H9 (cell line): ENCODE results near the gene CD7. TPM values are rescaled to one million over a fixed set of nuclear protein-coding genes. Genes with fewer than 3 reads are reported as not detected.

Experiments
- DNase-seq: peaks from one replicate; pipeline ENCODE4 v3.0.0-alpha.2; 2017
- H2AFZ ChIP-seq: one replicate; pipeline ENCODE4 v1.6.1; 2013; ENCODE audit warnings: mild to moderate bottlenecking, low read length, control low read depth, moderate library complexity
- H2AK5ac ChIP-seq: 2 replicates; pipeline ENCODE4 v1.6.1; 2013; ENCODE audit warnings: low read length, control low read depth, mixed read lengths; ENCODE audit not compliant: insufficient read length
- H2BK120ac ChIP-seq: one replicate; pipeline ENCODE4 v1.6.1; 2013; ENCODE audit warnings: low read depth, mild to moderate bottlenecking, low read length, control low read depth, inconsistent platforms; ENCODE audit not compliant: poor library complexity, severe bottlenecking
- H2BK12ac ChIP-seq: 2 replicates; pipeline ENCODE4 v1.6.1; 2013; ENCODE audit warnings: low read length, control low read depth, mixed read lengths, low read depth; ENCODE audit not compliant: insufficient read length
- H2BK15ac ChIP-seq: 2 replicates; pipeline ENCODE4 v1.6.1; 2013; ENCODE audit warnings: low read depth, low read length, control low read depth
- H2BK20ac ChIP-seq: one replicate; pipeline ENCODE4 v1.6.1; 2013; ENCODE audit warnings: low read depth, mild to moderate bottlenecking, low read length, control low read depth, inconsistent platforms; ENCODE audit not compliant: poor library complexity, severe bottlenecking
- H2BK5ac ChIP-seq: 2 replicates; pipeline ENCODE4 v1.6.1; 2013; ENCODE audit warnings: low read length, control low read depth, mixed read lengths; ENCODE audit not compliant: insufficient read length
- H3K14ac ChIP-seq: 2 replicates; pipeline ENCODE4 v1.6.1; 2013; ENCODE audit warnings: low read length, control low read depth; ENCODE audit not compliant: insufficient read depth
- H3K18ac ChIP-seq: 2 replicates; pipeline ENCODE4 v1.6.1; 2013; ENCODE audit warnings: low read depth, mild to moderate bottlenecking, mixed read lengths, low read length, control low read depth; ENCODE audit not compliant: insufficient read length
- H3K23ac ChIP-seq: 2 replicates; pipeline ENCODE4 v1.6.1; 2013; ENCODE audit warnings: low read length, control low read depth, mixed read lengths, low read depth; ENCODE audit not compliant: insufficient read length
- H3K23me2 ChIP-seq: 2 replicates; pipeline ENCODE4 v1.6.1; 2013; ENCODE audit warnings: low read depth, mild to moderate bottlenecking, mixed read lengths, low read length, control low read depth; ENCODE audit not compliant: insufficient read length, poor library complexity, severe bottlenecking
- H3K27ac ChIP-seq: 2 replicates; pipeline ENCODE4 v1.5.1; 2013; ENCODE audit warnings: low read length, control low read depth, mixed read lengths, low read depth; ENCODE audit not compliant: insufficient read length
- H3K27me3 ChIP-seq: 2 replicates; pipeline ENCODE4 v1.6.1; 2013; ENCODE audit warnings: low read length, control low read depth, inconsistent platforms; ENCODE audit not compliant: insufficient read depth
- H3K4ac ChIP-seq: 2 replicates; pipeline ENCODE4 v1.6.1; 2013; ENCODE audit warnings: low read depth, mild to moderate bottlenecking, control low read depth, inconsistent platforms, low read length, moderate library complexity
- H3K4me1 ChIP-seq: 2 replicates; pipeline ENCODE4 v1.6.1; 2013; ENCODE audit warnings: low read length, control low read depth, inconsistent platforms; ENCODE audit not compliant: insufficient read depth
- H3K4me2 ChIP-seq: 2 replicates; pipeline ENCODE4 v1.6.1; 2013; ENCODE audit warnings: low read length, control low read depth, mixed read lengths; ENCODE audit not compliant: insufficient read length, insufficient read depth
- H3K56ac ChIP-seq: 2 replicates; pipeline ENCODE4 v1.6.1; 2013; ENCODE audit warnings: low read depth, mild to moderate bottlenecking, mixed read lengths, low read length, control low read depth; ENCODE audit not compliant: insufficient read length
- H3K79me1 ChIP-seq: 2 replicates; pipeline ENCODE4 v1.6.1; 2013; ENCODE audit warnings: low read depth, mild to moderate bottlenecking, moderate library complexity, low read length, control low read depth, inconsistent platforms; ENCODE audit not compliant: insufficient read depth, poor library complexity, severe bottlenecking
- H3K79me2 ChIP-seq: 2 replicates; pipeline ENCODE4 v1.6.1; 2013; ENCODE audit warnings: low read length, control low read depth, inconsistent platforms; ENCODE audit not compliant: insufficient read depth
- H3K9ac ChIP-seq: 2 replicates; pipeline ENCODE4 v1.6.1; 2013; ENCODE audit warnings: low read length, control low read depth, mixed read lengths; ENCODE audit not compliant: insufficient read length; ENCODE audit errors: extremely low read depth
- H3K9me3 ChIP-seq: one replicate; pipeline ENCODE4 v1.6.1; 2013; ENCODE audit warnings: low read depth, low read length, inconsistent platforms; ENCODE audit not compliant: control insufficient read depth
- H3T11ph ChIP-seq: one replicate; pipeline ENCODE4 v1.6.1; 2013; ENCODE audit warnings: mild to moderate bottlenecking, low read length, control low read depth, inconsistent platforms
- H4K20me1 ChIP-seq: one replicate; pipeline ENCODE4 v1.6.1; 2013; ENCODE audit not compliant: control insufficient read depth, insufficient read length, insufficient read depth
- H4K5ac ChIP-seq: 2 replicates; pipeline ENCODE4 v1.6.1; 2013; ENCODE audit warnings: low read depth, mild to moderate bottlenecking, mixed read lengths, low read length, control low read depth; ENCODE audit not compliant: insufficient read length
- H4K8ac ChIP-seq: replicated peaks from 2 replicates; pipeline ENCODE4 v1.6.1; 2013; ENCODE audit warnings: low read length, control low read depth, mixed read lengths, low read depth; ENCODE audit not compliant: insufficient read length
- H4K91ac ChIP-seq: 2 replicates; pipeline ENCODE4 v1.6.1; 2013; ENCODE audit warnings: low read depth, mild to moderate bottlenecking, moderate library complexity, mixed read lengths, low read length, control low read depth; ENCODE audit not compliant: insufficient read length
- H3K27ac Mint-ChIP-seq, 3 experiments: 2 replicates in 2 of 3; 3 replicates in 1 of 3; pipeline ENCODE4 v1.8.0; 2020 to 2021; ENCODE audit warnings: mixed read lengths in 3 of 3, mild to moderate bottlenecking in 1 of 3, moderate library complexity in 1 of 3
- H3K27me3 Mint-ChIP-seq: 2 replicates; pipeline ENCODE4 v1.8.0; 2021; ENCODE audit warnings: low read depth, mild to moderate bottlenecking, moderate library complexity, mixed read lengths
- H3K36me3 Mint-ChIP-seq, 3 experiments: 2 replicates in 2 of 3; 3 replicates in 1 of 3; pipeline ENCODE4 v1.8.0; 2020 to 2021; ENCODE audit warnings: low read depth in 3 of 3, mixed read lengths in 3 of 3; ENCODE audit not compliant: insufficient read depth in 1 of 3
- H3K4me1 Mint-ChIP-seq, 2 experiments: 2 replicates each; pipeline ENCODE4 v1.8.0; 2020; ENCODE audit warnings: mixed read lengths in 2 of 2
- H3K4me3 Mint-ChIP-seq, 2 experiments: 2 replicates in 1 of 2; 3 replicates in 1 of 2; pipeline ENCODE4 v1.8.0; 2020 to 2021; ENCODE audit warnings: mild to moderate bottlenecking in 2 of 2, mixed read lengths in 2 of 2, moderate library complexity in 1 of 2
- H3K9me3 Mint-ChIP-seq, 2 experiments: 2 replicates in 1 of 2; 3 replicates in 1 of 2; pipeline ENCODE4 v1.8.0; 2020; ENCODE audit warnings: mild to moderate bottlenecking in 2 of 2, mixed read lengths in 2 of 2, moderate library complexity in 1 of 2
- WGBS: extraction: QIAGEN DNeasy Blood & Tissue Kit; methylation state at CpG from one replicate; pipeline ENCODE4 v1.1.7; 2013; ENCODE audit warnings: missing lambda C conversion rate, low lambda C conversion rate, mixed read lengths; ENCODE audit not compliant: insufficient read length; ENCODE audit errors: extremely low coverage; 5-methylcytosine and 5-hydroxymethylcytosine counted together
- total RNA-seq: library from RNA; stranded (reverse); gene quantifications from 2 replicates; pipeline ENCODE4 v1.2.1, GENCODE V29; 2021
- TF ChIP-seq, protein P1 (sequence below): fragments of 200-600 bp; sonication (generic); conservative IDR thresholded peaks from 3 replicates; pipeline ENCODE4 v1.8.0; 2021; ENCODE audit warnings: antibody characterized with exemption, mild to moderate bottlenecking

The CD7 gene
- total RNA-seq, 1 experiment from 2014 or later: 0.35 TPM

DNA sequence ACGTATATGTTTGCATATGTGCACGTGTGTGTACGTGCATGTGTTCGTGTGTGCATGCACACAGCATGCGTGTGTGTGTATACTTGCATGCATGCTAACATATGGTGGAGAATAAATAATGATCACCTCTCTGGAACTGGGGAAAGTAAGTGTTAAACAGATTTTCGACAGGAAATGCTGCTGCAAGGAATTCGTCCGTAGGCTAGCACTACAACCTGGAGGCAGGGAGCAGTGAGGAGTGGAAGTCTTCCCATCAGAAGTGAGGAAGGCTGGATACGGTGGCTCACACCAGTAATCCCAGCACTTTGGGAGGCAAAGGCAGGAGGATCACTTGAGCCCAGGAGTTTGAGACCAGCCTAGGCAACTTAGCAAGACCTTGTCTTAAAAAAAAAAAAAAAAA is 39.1 kb downstream of the CD7 start:
- H2AFZ ChIP-seq: no peak overlapping the region
- no peaks in the 10 kb centered on the region for H3K23me2 ChIP-seq
- TF ChIP-seq, protein P1, sequence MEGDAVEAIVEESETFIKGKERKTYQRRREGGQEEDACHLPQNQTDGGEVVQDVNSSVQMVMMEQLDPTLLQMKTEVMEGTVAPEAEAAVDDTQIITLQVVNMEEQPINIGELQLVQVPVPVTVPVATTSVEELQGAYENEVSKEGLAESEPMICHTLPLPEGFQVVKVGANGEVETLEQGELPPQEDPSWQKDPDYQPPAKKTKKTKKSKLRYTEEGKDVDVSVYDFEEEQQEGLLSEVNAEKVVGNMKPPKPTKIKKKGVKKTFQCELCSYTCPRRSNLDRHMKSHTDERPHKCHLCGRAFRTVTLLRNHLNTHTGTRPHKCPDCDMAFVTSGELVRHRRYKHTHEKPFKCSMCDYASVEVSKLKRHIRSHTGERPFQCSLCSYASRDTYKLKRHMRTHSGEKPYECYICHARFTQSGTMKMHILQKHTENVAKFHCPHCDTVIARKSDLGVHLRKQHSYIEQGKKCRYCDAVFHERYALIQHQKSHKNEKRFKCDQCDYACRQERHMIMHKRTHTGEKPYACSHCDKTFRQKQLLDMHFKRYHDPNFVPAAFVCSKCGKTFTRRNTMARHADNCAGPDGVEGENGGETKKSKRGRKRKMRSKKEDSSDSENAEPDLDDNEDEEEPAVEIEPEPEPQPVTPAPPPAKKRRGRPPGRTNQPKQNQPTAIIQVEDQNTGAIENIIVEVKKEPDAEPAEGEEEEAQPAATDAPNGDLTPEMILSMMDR: no peak
- H3K36me3 Mint-ChIP-seq: no peaks in the 10 kb centered on the region
- no peaks in the 10 kb centered on the region for H3K79me1 ChIP-seq
- H2BK20ac ChIP-seq: no peak overlapping the region
- no peak overlapping the region; a peak in 1 of 7 replicates for H3K27ac Mint-ChIP-seq
- H3K27ac ChIP-seq: no peak overlapping the region
- H4K5ac ChIP-seq: no peak overlapping the region
- H3K27me3 ChIP-seq: no peaks in the 10 kb centered on the region
- H3T11ph ChIP-seq: no peak overlapping the region
- no peak overlapping the region for H3K18ac ChIP-seq
- no peak overlapping the region for H4K8ac ChIP-seq
- H2BK12ac ChIP-seq: no peak overlapping the region
- H3K9ac ChIP-seq: no peak overlapping the region
- peaks cover 18 to 35% of the 10 kb centered on the region in 2 experiments for H3K4me1 Mint-ChIP-seq
- H3K27me3 Mint-ChIP-seq: peaks cover 25% of the 10 kb centered on the region
- DNase-seq: no peak
- H2BK5ac ChIP-seq: no peak overlapping the region
- H4K20me1 ChIP-seq: peaks cover 4% of the 10 kb centered on the region
- no peak overlapping the region for H3K23ac ChIP-seq
- peak overlapping the region in 1 of 2 experiments; percentile 38; a peak in 1 of 5 replicates for H3K4me3 Mint-ChIP-seq
- H2BK120ac ChIP-seq: no peak overlapping the region
- H3K56ac ChIP-seq: no peak overlapping the region
- no peaks in the 10 kb centered on the region for H3K79me2 ChIP-seq
- H3K14ac ChIP-seq: no peak overlapping the region
- H3K4me2 ChIP-seq: no peak overlapping the region
- H3K9me3 ChIP-seq: no peaks in the 10 kb centered on the region
- H3K4me1 ChIP-seq: peaks cover 3% of the 10 kb centered on the region; the same call in 1 of the 2 replicates
- H4K91ac ChIP-seq: no peak overlapping the region
- no peak overlapping the region for H2BK15ac ChIP-seq
- peaks cover 0 to 5% of the 10 kb centered on the region in 2 experiments; a peak in 3 of 5 replicates for H3K9me3 Mint-ChIP-seq
- H2AK5ac ChIP-seq: no peak overlapping the region
- no peak overlapping the region for H3K4ac ChIP-seq
- no CpG with 5 or more reads among the region's 9 CpGs for WGBS
